ACC112 (cell line): ENCODE measurements around the gene ZNF575.
A peak's percentile ranks its signal among the peaks of the same experiment; 100 is the strongest.
"Not testable (repeated sequence)": the region's sequence is repeated elsewhere in the genome, so short reads cannot be mapped to it uniquely, and the experiment has no call there.

Source experiments
- H2AFZ ChIP-seq: fragments of 200-600 bp; sonication (generic); one replicate; pipeline ENCODE4 v1.6.0; 2017; ENCODE audit warnings: antibody characterized with exemption, low read length; ENCODE audit not compliant: unreplicated experiment
- H3K27ac ChIP-seq: fragments of 200-600 bp; sonication (generic); 2 replicates; pipeline ENCODE4 v1.5.1; 2014; ENCODE audit warnings: low read depth, mild to moderate bottlenecking, antibody characterized with exemption, low read length, moderate library complexity
- H3K27me3 ChIP-seq: fragments of 200-600 bp; sonication (generic); 2 replicates; pipeline ENCODE4 v1.6.1; 2014; ENCODE audit warnings: mild to moderate bottlenecking, antibody characterized with exemption, low read length, moderate library complexity, mixed read lengths; ENCODE audit not compliant: insufficient read depth
- H3K36me3 ChIP-seq: fragments of 200-600 bp; sonication (generic); 2 replicates; pipeline ENCODE4 v1.6.1; 2016; ENCODE audit warnings: mild to moderate bottlenecking, antibody characterized with exemption, low read length, moderate library complexity, mixed read lengths; ENCODE audit not compliant: insufficient read depth
- H3K4me1 ChIP-seq: fragments of 200-600 bp; sonication (generic); one replicate; pipeline ENCODE4 v1.6.1; 2016; ENCODE audit warnings: low read length, mixed read lengths; ENCODE audit not compliant: insufficient read depth, unreplicated experiment, control insufficient read depth
- H3K4me3 ChIP-seq: fragments of 200-600 bp; sonication (generic); 2 replicates; pipeline ENCODE4 v1.5.1; 2014; ENCODE audit warnings: mild to moderate bottlenecking, low read depth, low read length
- H3K79me2 ChIP-seq: fragments of 200-600 bp; sonication (generic); one replicate; pipeline ENCODE4 v1.6.0; 2016; ENCODE audit warnings: low read length; ENCODE audit not compliant: control insufficient read depth, unreplicated experiment, insufficient read depth

ZNF575 gene

DNA sequence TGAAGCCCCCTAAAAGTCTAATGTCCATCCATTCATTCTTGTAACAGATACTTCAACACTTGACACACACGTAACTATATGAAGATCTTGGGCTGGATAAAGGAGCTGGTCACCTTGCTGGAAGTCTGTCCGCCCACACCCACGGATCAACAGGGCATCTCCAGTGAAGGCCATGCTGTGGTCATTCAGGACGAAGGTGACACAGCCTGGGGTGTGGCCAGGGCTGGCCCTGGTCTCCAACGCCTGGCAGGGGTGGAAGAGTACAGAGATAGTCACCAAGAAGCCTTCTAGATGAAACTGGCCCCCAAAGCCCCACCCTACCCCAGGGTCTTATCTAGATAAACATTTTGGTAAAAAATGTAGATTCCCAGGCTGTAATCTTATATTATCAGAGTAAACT is 21.7 kb upstream of the ZNF575 start:
- H3K36me3 ChIP-seq, result no peaks in the 10 kb centered on the region
- no peaks in the 10 kb centered on the region for H3K4me1 ChIP-seq
- H3K4me3 ChIP-seq, result no peak overlapping the region
- no peaks in the 10 kb centered on the region for H3K79me2 ChIP-seq
- no peaks in the 10 kb centered on the region for H3K27me3 ChIP-seq
- no peak overlapping the region for H2AFZ ChIP-seq
- H3K27ac ChIP-seq, result no peak overlapping the region

DNA sequence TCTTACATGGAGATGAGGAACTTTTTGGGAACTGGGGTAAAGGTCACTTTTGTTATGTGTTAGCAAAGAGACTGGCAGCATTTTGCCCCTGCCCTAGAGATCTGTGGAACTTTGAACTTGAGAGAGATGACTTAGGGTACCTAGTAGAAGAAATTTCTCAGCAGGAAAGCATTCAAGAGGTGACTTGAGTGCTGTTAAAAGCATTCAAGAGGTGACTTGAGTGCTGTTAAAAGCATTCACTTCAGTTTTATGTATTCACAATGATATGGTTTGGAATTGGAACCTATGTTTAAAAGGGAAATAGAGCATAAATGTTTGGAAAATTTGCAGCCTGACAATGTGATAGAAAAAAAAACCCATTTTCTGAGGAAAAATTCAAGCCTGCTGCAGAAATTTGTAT is 20.6 kb upstream of the ZNF575 start:
- H3K27ac ChIP-seq, H3K27me3 ChIP-seq, H2AFZ ChIP-seq, H3K4me1 ChIP-seq, H3K36me3 ChIP-seq, H3K79me2 ChIP-seq, H3K4me3 ChIP-seq: not testable (repeated sequence)

DNA sequence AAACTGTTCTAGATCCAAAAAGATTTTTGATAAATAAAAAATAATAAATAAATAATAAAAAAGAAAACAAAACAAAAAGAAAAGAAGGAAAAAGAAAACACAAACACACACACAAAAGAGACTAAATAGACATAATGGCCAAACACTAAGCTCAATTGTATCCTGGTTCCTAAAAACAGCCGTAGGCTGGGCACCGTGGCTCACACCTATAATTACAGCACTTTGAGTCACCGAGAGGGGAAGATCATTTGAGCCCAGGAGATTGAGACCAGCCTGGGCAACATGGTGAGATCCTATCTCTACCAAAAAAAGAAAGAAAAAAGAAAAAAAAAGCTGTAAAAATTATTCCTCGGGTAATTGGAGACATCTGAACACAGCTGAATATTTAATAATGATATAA is 14.9 kb upstream of the ZNF575 start:
- H3K4me3 ChIP-seq, result no peak overlapping the region
- no peaks in the 10 kb centered on the region for H3K4me1 ChIP-seq
- no peaks in the 10 kb centered on the region for H3K36me3 ChIP-seq
- H2AFZ ChIP-seq, result no peak overlapping the region
- no peaks in the 10 kb centered on the region for H3K27me3 ChIP-seq
- H3K79me2 ChIP-seq, result no peaks in the 10 kb centered on the region
- H3K27ac ChIP-seq, result no peak overlapping the region

DNA sequence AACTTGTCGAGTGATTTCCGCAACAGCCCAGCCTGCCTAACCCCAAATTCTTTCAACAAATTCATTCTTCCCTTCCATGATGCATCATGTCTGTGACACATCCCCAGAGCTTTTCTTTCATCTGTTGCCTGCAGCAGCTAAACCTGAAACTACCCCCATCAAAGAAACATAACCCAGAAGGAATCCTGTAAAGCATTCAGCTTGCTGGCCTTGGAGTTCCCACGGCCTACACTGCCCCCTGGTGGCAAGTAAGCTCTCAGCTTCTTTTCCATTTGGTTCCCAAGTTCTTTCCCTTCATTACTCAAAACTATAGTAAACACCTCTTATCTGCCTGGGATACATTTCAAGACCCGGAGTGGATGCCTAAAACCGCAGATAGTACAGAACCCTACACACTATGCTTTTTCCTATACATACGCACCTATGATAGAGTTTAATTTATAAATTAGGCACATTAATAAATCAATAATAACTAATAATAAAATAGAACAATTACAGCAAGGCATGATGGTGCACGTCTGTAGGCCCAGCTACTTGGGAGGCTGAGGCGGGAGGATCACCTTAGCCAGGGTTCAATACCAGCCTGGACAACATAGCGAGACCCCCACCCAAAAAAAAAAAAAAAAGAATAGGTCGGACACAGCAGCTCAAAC is 13.4 kb upstream of the ZNF575 start:
- no peaks in the 10 kb centered on the region for H3K36me3 ChIP-seq
- no peak overlapping the region for H2AFZ ChIP-seq
- no peaks in the 10 kb centered on the region for H3K4me1 ChIP-seq
- H3K4me3 ChIP-seq, result no peak overlapping the region
- H3K27me3 ChIP-seq, result no peaks in the 10 kb centered on the region
- H3K79me2 ChIP-seq, result no peaks in the 10 kb centered on the region
- no peak overlapping the region for H3K27ac ChIP-seq

- Histone ChIP-seq H3K4me3 (no peak overlapping the region), H3K27ac (no peak overlapping the region), H2AFZ (no peak overlapping the region), H3K79me2 (no peaks in the 10 kb centered on the region), H3K27me3 (no peaks in the 10 kb centered on the region), H3K4me1 (peaks cover 3% of the 10 kb centered on the region), H3K36me3 (no peaks in the 10 kb centered on the region)
These were observed 10.1 kb upstream of the ZNF575 start for GRCh38 chr19:43522929-43523328.

DNA sequence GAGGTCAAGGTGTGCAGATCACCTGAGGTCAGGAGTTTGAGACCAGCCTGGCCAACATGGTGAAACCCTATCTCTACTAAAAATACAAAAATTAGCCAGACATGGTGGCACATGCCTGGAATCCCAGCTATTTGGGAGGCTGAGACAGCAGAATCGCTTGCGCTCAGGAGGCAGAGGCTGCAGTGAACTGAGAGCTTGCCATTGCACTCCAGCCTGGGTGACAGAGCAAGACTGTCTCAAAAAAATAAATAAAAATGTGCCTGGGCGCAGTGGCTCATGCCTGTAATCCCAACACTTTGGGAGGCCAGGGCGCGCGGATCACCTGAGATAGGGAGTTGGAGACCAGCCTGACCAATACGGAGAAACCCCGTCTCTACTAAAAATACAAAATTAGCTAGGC is 9.3 kb upstream of the ZNF575 start:
- H3K36me3 ChIP-seq, H3K27ac ChIP-seq, H3K27me3 ChIP-seq, H3K4me1 ChIP-seq, H2AFZ ChIP-seq, H3K4me3 ChIP-seq, H3K79me2 ChIP-seq: not testable (repeated sequence)

DNA sequence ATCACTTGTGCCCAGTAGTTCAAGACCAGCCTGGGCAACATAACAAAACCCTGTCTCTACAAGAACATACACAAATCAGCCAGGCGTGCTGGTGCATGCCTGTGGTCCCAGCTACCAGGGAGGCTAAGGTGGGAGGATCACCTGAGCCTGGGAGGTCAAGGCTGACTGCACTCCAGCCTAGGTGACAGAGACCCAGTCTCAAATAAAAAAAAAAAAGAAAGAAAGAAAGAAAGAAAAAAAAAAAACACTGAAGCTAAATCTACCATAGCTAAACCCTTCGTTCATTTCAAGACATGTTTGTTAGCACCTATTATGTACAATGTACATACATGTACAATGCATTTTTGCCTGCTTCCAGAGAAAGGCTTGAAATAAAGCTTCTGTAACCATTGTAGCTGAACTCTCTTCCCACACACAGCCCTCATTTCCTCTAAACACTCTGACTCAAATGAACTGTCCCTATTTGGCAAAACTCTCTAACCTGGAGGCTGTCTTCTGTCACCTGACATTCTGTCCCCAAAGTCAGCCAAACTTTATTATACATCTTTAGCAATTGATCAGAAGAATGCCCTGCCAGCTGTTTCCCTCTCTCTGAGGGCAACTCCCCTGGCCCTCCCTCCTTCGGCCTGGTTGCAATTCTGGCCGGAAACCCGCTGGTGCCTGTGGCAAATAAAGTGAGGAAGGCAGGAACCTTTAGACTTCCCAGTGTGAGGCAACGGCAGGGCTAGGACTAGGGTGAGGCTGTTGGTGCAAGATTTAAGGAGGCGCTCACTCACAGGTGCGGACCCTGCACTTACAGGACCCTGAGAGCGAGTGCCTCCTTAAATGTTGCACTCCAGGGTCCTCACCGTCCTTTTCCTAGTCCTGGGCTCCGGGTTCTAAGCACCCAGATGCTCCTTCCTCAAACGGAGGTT is 7.8 kb upstream of the ZNF575 start:
- peak overlapping the region; percentile 90 for H3K4me3 ChIP-seq
- H2AFZ ChIP-seq, result no peak overlapping the region
- H3K4me1 ChIP-seq, result peaks cover 3% of the 10 kb centered on the region

GRCh38 chr19:43525836-43526771 is 6.9 kb upstream of the ZNF575 start:
- H3K4me1 ChIP-seq, result peaks cover 3% of the 10 kb centered on the region
- H3K4me3 ChIP-seq, result peak overlapping the region; percentile 90
- H3K79me2 ChIP-seq, result no peaks in the 10 kb centered on the region
- H3K36me3 ChIP-seq, result no peaks in the 10 kb centered on the region
- H2AFZ ChIP-seq, result peak overlapping the region; percentile 81
- no peaks in the 10 kb centered on the region for H3K27me3 ChIP-seq
- H3K27ac ChIP-seq, result no peak overlapping the region

More for the DNA sequence above, 7.8 kb upstream of the ZNF575 start:
- H3K79me2 ChIP-seq, result no peaks in the 10 kb centered on the region
- no peaks in the 10 kb centered on the region for H3K27me3 ChIP-seq
- H3K36me3 ChIP-seq, result no peaks in the 10 kb centered on the region
- no peak overlapping the region for H3K27ac ChIP-seq

GRCh38 chr19:43526884-43527859 is 5.8 kb upstream of the ZNF575 start, which contains the start of gene ETHE1:
ETHE1 (minus strand) TSS chr19:43527201; CDS start chr19:43527177, 24 bp downstream.
- Histone ChIP-seq H3K36me3 (no peaks in the 10 kb centered on the region), H3K27ac (peak within 1 kb of the TSS; percentile 57), H3K4me1 (peaks cover 3% of the 10 kb centered on the region), H3K27me3 (no peaks in the 10 kb centered on the region), H2AFZ (peak within 1 kb of the TSS; percentile 81), H3K4me3 (peak within 1 kb of the TSS; percentile 90), H3K79me2 (no peaks in the 10 kb centered on the region)
